Renal pelvis (tissue), 4 donors: ENCODE data around the gene MAMLD1. TPM values are rescaled to one million over a fixed set of nuclear protein-coding genes. Genes with fewer than 3 reads are reported as not detected.

ENCODE experiments used
- DNase-seq: peaks from one replicate; pipeline ENCODE4 v3.0.0-alpha.2; 2013
- polyA plus RNA-seq, 3 donors: library from polyadenylated mRNA; unstranded; fragments of 120-200 nt; gene quantifications; one replicate each; pipeline ENCODE4 v1.2.1, GENCODE V29; 2013; ENCODE audit not compliant: insufficient read length in 3 of 3

Gene MAMLD1
- polyA plus RNA-seq, 3 donors, result 6.8 to 7.5 (median 6.8) TPM

GRCh38 chrX:150405576-150405975 lies 42.5 kb downstream of the MAMLD1 start:
- no peak for DNase-seq

GRCh38 chrX:150406596-150406995 lies 43.5 kb downstream of the MAMLD1 start:
- DNase-seq, result no peak

GRCh38 chrX:150408007-150408406 lies 44.9 kb downstream of the MAMLD1 start:
- no peak for DNase-seq

- DNase-seq, result no peak
Observed at GRCh38 chrX:150408561-150408960, 45.4 kb downstream of the MAMLD1 start.

GRCh38 chrX:150409486-150409885 lies 46.4 kb downstream of the MAMLD1 start:
- no peak for DNase-seq

GRCh38 chrX:150409964-150410363 lies 46.8 kb downstream of the MAMLD1 start:
- no peak for DNase-seq

- DNase-seq, result no peak
Observed at GRCh38 chrX:150410513-150410912, 47.4 kb downstream of the MAMLD1 start.

- no peak for DNase-seq
Observed at GRCh38 chrX:150411656-150412055, 48.5 kb downstream of the MAMLD1 start.

GRCh38 chrX:150414228-150414627 lies 51.1 kb downstream of the MAMLD1 start:
- DNase-seq, result no peak

GRCh38 chrX:150416469-150416868 lies 53.4 kb downstream of the MAMLD1 start:
- DNase-seq, result no peak

GRCh38 chrX:150421816-150422215 lies 58.7 kb downstream of the MAMLD1 start:
- DNase-seq, result no peak

GRCh38 chrX:150429594-150429993 lies 66.5 kb downstream of the MAMLD1 start:
- no peak for DNase-seq

- DNase-seq, result no peak
Observed at GRCh38 chrX:150436195-150436594, 73.1 kb downstream of the MAMLD1 start.

- no peak for DNase-seq
Observed at GRCh38 chrX:150438165-150438564, 75.0 kb downstream of the MAMLD1 start.

GRCh38 chrX:150446151-150446550 lies 83.0 kb downstream of the MAMLD1 start:
- DNase-seq, result no peak

- DNase-seq, result no peak
Observed at GRCh38 chrX:150446995-150447394, 83.9 kb downstream of the MAMLD1 start.

- DNase-seq, result no peak
Observed at GRCh38 chrX:150449313-150449712, 86.2 kb downstream of the MAMLD1 start.

- DNase-seq, result no peak
Observed at GRCh38 chrX:150450519-150451177, 87.5 kb downstream of the MAMLD1 start.

- no peak for DNase-seq
Observed at GRCh38 chrX:150451953-150452352, 88.8 kb downstream of the MAMLD1 start.

GRCh38 chrX:150454083-150454482 lies 91.0 kb downstream of the MAMLD1 start:
- no peak for DNase-seq

- DNase-seq, result no peak
Observed at GRCh38 chrX:150454508-150455214, 91.5 kb downstream of the MAMLD1 start.

GRCh38 chrX:150455215-150455608 lies 92.1 kb downstream of the MAMLD1 start:
- no peak for DNase-seq

- DNase-seq, result no peak
Observed at GRCh38 chrX:150456466-150456865, 93.3 kb downstream of the MAMLD1 start.

GRCh38 chrX:150456941-150457340 lies 93.8 kb downstream of the MAMLD1 start:
- no peak for DNase-seq
